ENCODE data around the gene HAVCR1. TPM values are rescaled to one million over a fixed set of nuclear protein-coding genes. Genes with fewer than 3 reads are reported as not detected.

HAVCR1 gene
- 1 to 10 TPM in 1 of 4 donors, not detected in 3; 1.1 TPM for total RNA-seq

GRCh38 chr5:157059093-157059539, at the start of gene HAVCR1:
TSS of gene HAVCR1 (minus strand) at chr5:157059116. CDS start at chr5:157057943, 1,173 bp downstream.
- no peaks in the 10 kb centered on the region for H3K36me3 ChIP-seq
- H3K4me1 ChIP-seq = no peaks in the 10 kb centered on the region
- no peak within 1 kb of the TSS for H3K27ac ChIP-seq
- no peaks in the 10 kb centered on the region for H3K27me3 ChIP-seq
- no peaks in the 10 kb centered on the region for H3K9me3 ChIP-seq
- no peak for ATAC-seq
- WGBS, 2 donors (ENCODE audit: low coverage in 1 of 2) = 88 to 90% methylated on average over 3 to 9 of the region's 9 CpGs
- no peak for TF ChIP-seq POLR2AphosphoS5 (IDR thresholded peaks at IDR 0.05)
- no peak for TF ChIP-seq EP300 (IDR thresholded peaks at IDR 0.05)
- TF ChIP-seq CTCF (IDR thresholded peaks at IDR 0.05) = no peak
- TF ChIP-seq POLR2A (IDR thresholded peaks at IDR 0.05) = no peak
- H3K4me3 ChIP-seq = no peak within 1 kb of the TSS

GRCh38 chr5:157107508-157107907, 48.6 kb upstream of the HAVCR1 start:
- TF ChIP-seq EP300 (IDR thresholded peaks at IDR 0.05) (no peak), POLR2AphosphoS5 (IDR thresholded peaks at IDR 0.05) (no peak), POLR2A (IDR thresholded peaks at IDR 0.05) (no peak), CTCF (IDR thresholded peaks at IDR 0.05) (no peak)
- Histone ChIP-seq H3K36me3 (no peaks in the 10 kb centered on the region), H3K4me1 (no peaks in the 10 kb centered on the region), H3K4me3 (peak overlapping the region in 1 of 2 donors; percentile 28), H3K27me3 (no peaks in the 10 kb centered on the region), H3K27ac (peak overlapping the region in 1 of 4 donors; percentile 5), H3K9me3 (no peaks in the 10 kb centered on the region)
- WGBS, 2 donors (ENCODE audit: low coverage in 1 of 2) = 90% methylated on average over 3 of the region's 3 CpGs; no CpG with 5 or more reads in 1 of the 2 donors
- ATAC-seq = no peak

GRCh38 chr5:157106630-157107461, 47.9 kb upstream of the HAVCR1 start:
- no peaks in the 10 kb centered on the region for H3K27me3 ChIP-seq
- no peaks in the 10 kb centered on the region for H3K9me3 ChIP-seq
- H3K36me3 ChIP-seq = no peaks in the 10 kb centered on the region
- H3K27ac ChIP-seq = peak overlapping the region in 3 of 4 donors; percentile 5 to 47 (median 9)
- H3K4me3 ChIP-seq = peak overlapping the region in 1 of 2 donors; percentile 28
- no peak for TF ChIP-seq CTCF (IDR thresholded peaks at IDR 0.05)
- TF ChIP-seq POLR2A (IDR thresholded peaks at IDR 0.05) = no peak
- TF ChIP-seq EP300 (IDR thresholded peaks at IDR 0.05) = no peak
- no peak for TF ChIP-seq POLR2AphosphoS5 (IDR thresholded peaks at IDR 0.05)
- peak; percentile 19 for ATAC-seq
- 69 to 80% methylated on average over 6 to 8 of the region's 14 CpGs for WGBS, 2 donors (ENCODE audit: low coverage in 1 of 2)
- H3K4me1 ChIP-seq = no peaks in the 10 kb centered on the region

GRCh38 chr5:157100140-157100679, 41.3 kb upstream of the HAVCR1 start:
- Histone ChIP-seq H3K27ac (no peak overlapping the region), H3K9me3 (no peaks in the 10 kb centered on the region), H3K4me1 (no peaks in the 10 kb centered on the region), H3K4me3 (no peak overlapping the region), H3K27me3 (no peaks in the 10 kb centered on the region), H3K36me3 (no peaks in the 10 kb centered on the region)
- WGBS, 2 donors (ENCODE audit: low coverage in 1 of 2) = 62 to 67% methylated on average over 2 of the region's 2 CpGs
- peak; percentile 36 for ATAC-seq
- no peak for TF ChIP-seq POLR2AphosphoS5 (IDR thresholded peaks at IDR 0.05)
- TF ChIP-seq CTCF (IDR thresholded peaks at IDR 0.05) = no peak
- TF ChIP-seq EP300 (IDR thresholded peaks at IDR 0.05) = no peak
- no peak for TF ChIP-seq POLR2A (IDR thresholded peaks at IDR 0.05)
